HepG2 (cell line): ENCODE data around the gene DENND4C. TPM values are rescaled to one million over a fixed set of nuclear protein-coding genes. Genes with fewer than 3 reads are reported as not detected.

Source experiments
- ELF3 ChIP-seq: IDR thresholded peaks from 2 replicates; pipeline ENCODE4 v1.6.1; 2016; ENCODE audit warnings: missing genetic modification reagents, missing compliant biosample characterization
- ETV5 ChIP-seq: IDR thresholded peaks from 2 replicates; pipeline ENCODE4 v1.6.1; 2018; ENCODE audit warnings: missing biosample characterization, missing genetic modification reagents, inconsistent platforms, borderline replicate concordance
- FOSL2 ChIP-seq: sonication (generic); formaldehyde crosslinking; IDR thresholded peaks from 2 replicates; pipeline ENCODE4 v1.4.0; 2020; ENCODE audit warnings: missing genetic modification reagents
- FOXK2 ChIP-seq: fragments of 450-650 bp; IDR thresholded peaks from 2 replicates; pipeline ENCODE4 v1.6.1; 2016
- MBD4 ChIP-seq: IDR thresholded peaks from 2 replicates; pipeline ENCODE4 v1.6.1; 2012; ENCODE audit warnings: low read length, inconsistent platforms, borderline replicate concordance
- MEIS1 ChIP-seq: sonication (generic); formaldehyde crosslinking; IDR thresholded peaks from 2 replicates; pipeline ENCODE4 v1.9.0; 2021; ENCODE audit warnings: mild to moderate bottlenecking, missing genetic modification reagents, moderate library complexity, borderline replicate concordance
- SNAPC5 ChIP-seq: sonication (generic); formaldehyde crosslinking; IDR thresholded peaks from 2 replicates; pipeline ENCODE4 v1.8.1; 2023; ENCODE audit warnings: mild to moderate bottlenecking, missing genetic modification reagents, borderline replicate concordance
- TCF7 ChIP-seq: sonication (generic); IDR thresholded peaks from 2 replicates; pipeline ENCODE4 v1.6.1; 2016; ENCODE audit warnings: antibody characterized with exemption, low read depth
- YEATS4 ChIP-seq: sonication (generic); formaldehyde crosslinking; IDR thresholded peaks from 2 replicates; pipeline ENCODE4 v1.4.0; 2020; ENCODE audit warnings: missing genetic modification reagents, borderline replicate concordance
- ZBTB34 ChIP-seq: sonication (generic); formaldehyde crosslinking; IDR thresholded peaks from 2 replicates; pipeline ENCODE4 v1.8.0; 2022; ENCODE audit warnings: mild to moderate bottlenecking, missing genetic modification reagents
- ZC3H4 ChIP-seq: sonication (generic); formaldehyde crosslinking; IDR thresholded peaks from 2 replicates; pipeline ENCODE4 v1.4.0; 2020; ENCODE audit warnings: missing genetic modification reagents, borderline replicate concordance
- ZNF136 ChIP-seq: sonication (generic); formaldehyde crosslinking; IDR thresholded peaks from 2 replicates; pipeline ENCODE4 v1.8.1; 2022; ENCODE audit warnings: low read depth, mild to moderate bottlenecking, moderate library complexity, missing genetic modification reagents
- ZNF503 ChIP-seq: sonication (generic); formaldehyde crosslinking; IDR thresholded peaks from 2 replicates; pipeline ENCODE4 v1.4.0; 2020; ENCODE audit warnings: missing genetic modification reagents
- ZNF557 ChIP-seq: sonication (generic); formaldehyde crosslinking; IDR thresholded peaks from 2 replicates; pipeline ENCODE4 v1.4.0; 2020; ENCODE audit warnings: missing genetic modification reagents
- ZNF703 ChIP-seq: sonication (generic); formaldehyde crosslinking; IDR thresholded peaks from 2 replicates; pipeline ENCODE4 v1.5.1; 2020; ENCODE audit warnings: missing genetic modification reagents, mild to moderate bottlenecking, moderate library complexity, borderline replicate concordance
- ZNF816 ChIP-seq: sonication (generic); formaldehyde crosslinking; IDR thresholded peaks from 2 replicates; pipeline ENCODE4 v1.8.0; 2022; ENCODE audit warnings: missing genetic modification reagents, mild to moderate bottlenecking, borderline replicate concordance
- ZSCAN5A ChIP-seq: sonication (generic); formaldehyde crosslinking; IDR thresholded peaks from 2 replicates; pipeline ENCODE4 v1.8.0; 2022; ENCODE audit warnings: mild to moderate bottlenecking, missing genetic modification reagents, borderline replicate concordance
- polyA plus RNA-seq, 8 experiments: library from polyadenylated mRNA; depleted of rRNA in 3 of 8; stranded (reverse) in 7 of 8; unstranded in 1 of 8; fragments of >200 nt; fragmentation: Illumina TruSeq in 4 of 8; extraction: Trizol in 4 of 8; gene quantifications; 2 replicates each; pipeline versions ENCODE4 v1.2.1 to v1.2.3, GENCODE V29; 2011 to 2016; ENCODE audit warnings: low read depth in 4 of 8, missing spikeins in 1 of 8, mixed read lengths in 1 of 8; ENCODE audit not compliant: insufficient read depth in 1 of 8
- total RNA-seq, 5 experiments: library from RNA; depleted of rRNA; stranded (reverse); fragments of >200 nt; fragmentation: Illumina TruSeq; extraction: Trizol; gene quantifications; 2 replicates each; pipeline ENCODE4 v1.2.3, GENCODE V29; 2016; ENCODE audit warnings: low read depth in 1 of 5
- TF ChIP-seq, protein P1 (sequence below): IDR thresholded peaks from 2 replicates; pipeline ENCODE4 v1.6.1; 2018; ENCODE audit warnings: missing genetic modification reagents
- TF ChIP-seq, protein P2 (sequence below): sonication (generic); formaldehyde crosslinking; conservative IDR thresholded peaks from 2 replicates; pipeline ENCODE4 v1.8.0; 2022; ENCODE audit warnings: missing genetic modification reagents

Gene DENND4C
- total and polyA plus RNA-seq, 2 of the 13 experiments (the other 11 are each of a cell fraction or from before 2014, with no cell fraction given): 19.1 to 27.2 TPM

GRCh38 chr9:19201899-19202891 is 28.3 kb upstream of the DENND4C start (continued):
- TF ChIP-seq, protein P1, sequence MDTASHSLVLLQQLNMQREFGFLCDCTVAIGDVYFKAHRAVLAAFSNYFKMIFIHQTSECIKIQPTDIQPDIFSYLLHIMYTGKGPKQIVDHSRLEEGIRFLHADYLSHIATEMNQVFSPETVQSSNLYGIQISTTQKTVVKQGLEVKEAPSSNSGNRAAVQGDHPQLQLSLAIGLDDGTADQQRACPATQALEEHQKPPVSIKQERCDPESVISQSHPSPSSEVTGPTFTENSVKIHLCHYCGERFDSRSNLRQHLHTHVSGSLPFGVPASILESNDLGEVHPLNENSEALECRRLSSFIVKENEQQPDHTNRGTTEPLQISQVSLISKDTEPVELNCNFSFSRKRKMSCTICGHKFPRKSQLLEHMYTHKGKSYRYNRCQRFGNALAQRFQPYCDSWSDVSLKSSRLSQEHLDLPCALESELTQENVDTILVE (CRISPR knock-in tag): peak; percentile 46; the same call in 1 of the 2 replicates
- TF ChIP-seq MEIS1 (CRISPR knock-in tag) (no peak), FOXK2 (peak; percentile 86; the same call in 1 of the 2 replicates), ZNF816 (CRISPR knock-in tag) (peak; percentile 80; the same call in 1 of the 2 replicates), ZNF557 (CRISPR knock-in tag) (no peak), MBD4 (0 out of 2 replicates have a peak, but pooled peaks have one; percentile 81), ZNF136 (CRISPR knock-in tag) (0 out of 2 replicates have a peak, but pooled peaks have one; percentile 65), YEATS4 (peak; percentile 59), FOSL2 (CRISPR knock-in tag) (peak; percentile 21; the same call in 1 of the 2 replicates), SNAPC5 (CRISPR knock-in tag) (0 out of 2 replicates have a peak, but pooled peaks have one; percentile 48), ZNF703 (CRISPR knock-in tag) (peak; percentile 77; the same call in 1 of the 2 replicates), TCF7 (peak; percentile 98), ETV5 (CRISPR knock-in tag) (peak; percentile 63; the same call in 1 of the 2 replicates), ZNF503 (CRISPR knock-in tag) (peak; percentile 86), ZBTB34 (CRISPR knock-in tag) (0 out of 2 replicates have a peak, but pooled peaks have one; percentile 48), ELF3 (CRISPR knock-in tag) (peak; percentile 66), ZC3H4 (no peak), ZSCAN5A (CRISPR knock-in tag) (peak; percentile 34; the same call in 1 of the 2 replicates)
- TF ChIP-seq, protein P2, sequence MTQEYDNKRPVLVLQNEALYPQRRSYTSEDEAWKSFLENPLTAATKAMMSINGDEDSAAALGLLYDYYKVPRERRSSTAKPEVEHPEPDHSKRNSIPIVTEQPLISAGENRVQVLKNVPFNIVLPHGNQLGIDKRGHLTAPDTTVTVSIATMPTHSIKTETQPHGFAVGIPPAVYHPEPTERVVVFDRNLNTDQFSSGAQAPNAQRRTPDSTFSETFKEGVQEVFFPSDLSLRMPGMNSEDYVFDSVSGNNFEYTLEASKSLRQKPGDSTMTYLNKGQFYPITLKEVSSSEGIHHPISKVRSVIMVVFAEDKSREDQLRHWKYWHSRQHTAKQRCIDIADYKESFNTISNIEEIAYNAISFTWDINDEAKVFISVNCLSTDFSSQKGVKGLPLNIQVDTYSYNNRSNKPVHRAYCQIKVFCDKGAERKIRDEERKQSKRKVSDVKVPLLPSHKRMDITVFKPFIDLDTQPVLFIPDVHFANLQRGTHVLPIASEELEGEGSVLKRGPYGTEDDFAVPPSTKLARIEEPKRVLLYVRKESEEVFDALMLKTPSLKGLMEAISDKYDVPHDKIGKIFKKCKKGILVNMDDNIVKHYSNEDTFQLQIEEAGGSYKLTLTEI (CRISPR knock-in tag): no peak
